ENCODE data around the gene RAB1A.

- TF ChIP-seq CTCF (IDR thresholded peaks at IDR 0.05) (no peak), EZH2 (IDR thresholded peaks at IDR 0.05; ENCODE audit: borderline replicate concordance, insufficient read depth, low read depth, low read length, poor library complexity, severe bottlenecking) (no peak)
Measured at GRCh38 chr2:65113816-65114215, 16.1 kb downstream of the RAB1A start.
